Hematopoietic multipotent progenitor cell treated with erythropoietin and hydrocortisone succinate and interleukin-3 and kit ligand, for 8 days (in vitro differentiated cells): ENCODE measurements around the gene TMEM89.
A peak's percentile ranks its signal among the peaks of the same experiment; 100 is the strongest.

Experiments used
- DNase-seq: peaks from one replicate; pipeline ENCODE4 v3.0.0-alpha.2; 2015

TMEM89 gene

GRCh38 chr3:48609088-48610005 is 12.2 kb downstream of the TMEM89 start, which contains the start of gene UQCRC1:
Gene UQCRC1 (minus strand): TSS chr3:48609646. CDS start chr3:48609620, 26 bp downstream.
- peak; percentile 92 for DNase-seq

- peak; percentile 40 for DNase-seq
Observed at GRCh38 chr3:48607519-48607918, 14.1 kb downstream of the TMEM89 start.

GRCh38 chr3:48601622-48601994 is 20.0 kb downstream of the TMEM89 start:
- DNase-seq, result no peak

GRCh38 chr3:48600711-48601621 is 20.6 kb downstream of the TMEM89 start:
- no peak for DNase-seq

GRCh38 chr3:48599509-48600285 is 21.9 kb downstream of the TMEM89 start:
- no peak for DNase-seq

GRCh38 chr3:48599077-48599501 is 22.5 kb downstream of the TMEM89 start:
- no peak for DNase-seq

- no peak for DNase-seq
Observed at GRCh38 chr3:48598323-48599076, 23.1 kb downstream of the TMEM89 start.

GRCh38 chr3:48597408-48597800 is 24.2 kb downstream of the TMEM89 start:
- no peak for DNase-seq

GRCh38 chr3:48596676-48597407 is 24.7 kb downstream of the TMEM89 start:
- DNase-seq, result no peak

GRCh38 chr3:48596157-48596556 is 25.4 kb downstream of the TMEM89 start:
- DNase-seq, result no peak

- DNase-seq, result peak; percentile 17
Observed at GRCh38 chr3:48595526-48596121, 25.9 kb downstream of the TMEM89 start.

- DNase-seq, result no peak
Observed at GRCh38 chr3:48595075-48595525, 26.5 kb downstream of the TMEM89 start, which contains the start of gene COL7A1. Gene COL7A1 (minus strand): TSS chr3:48595329. CDS start chr3:48595159, 170 bp downstream.

GRCh38 chr3:48594417-48595049 is 27.0 kb downstream of the TMEM89 start:
- no peak for DNase-seq

- no peak for DNase-seq
Observed at GRCh38 chr3:48593337-48593736, 28.2 kb downstream of the TMEM89 start.

GRCh38 chr3:48592519-48593087 is 29.0 kb downstream of the TMEM89 start:
- no peak for DNase-seq

- DNase-seq, result no peak
Observed at GRCh38 chr3:48591886-48592518, 29.6 kb downstream of the TMEM89 start.

GRCh38 chr3:48591436-48591835 is 30.1 kb downstream of the TMEM89 start:
- no peak for DNase-seq

GRCh38 chr3:48588230-48588629 is 33.3 kb downstream of the TMEM89 start:
- no peak for DNase-seq

- no peak for DNase-seq
Observed at GRCh38 chr3:48587686-48588085, 33.9 kb downstream of the TMEM89 start.
